HG02588 (cell line): ENCODE data around the gene HNRNPUL1.
A peak's percentile ranks its signal among the peaks of the same experiment; 100 is the strongest.
"Not testable (repeated sequence)": the region's sequence is repeated elsewhere in the genome, so short reads cannot be mapped to it uniquely, and the experiment has no call there.

ENCODE experiments used
- ATAC-seq: cut with Tn5 transposase; IDR thresholded peaks from one replicate; pipeline ENCODE4 v1.9.1; 2021; ENCODE audit warnings: mild to moderate bottlenecking, moderate library complexity; ENCODE audit not compliant: unreplicated experiment

HNRNPUL1 gene

GRCh38 chr19:41324231-41324702 lies 60.1 kb downstream of the HNRNPUL1 start:
- ATAC-seq: no peak

DNA sequence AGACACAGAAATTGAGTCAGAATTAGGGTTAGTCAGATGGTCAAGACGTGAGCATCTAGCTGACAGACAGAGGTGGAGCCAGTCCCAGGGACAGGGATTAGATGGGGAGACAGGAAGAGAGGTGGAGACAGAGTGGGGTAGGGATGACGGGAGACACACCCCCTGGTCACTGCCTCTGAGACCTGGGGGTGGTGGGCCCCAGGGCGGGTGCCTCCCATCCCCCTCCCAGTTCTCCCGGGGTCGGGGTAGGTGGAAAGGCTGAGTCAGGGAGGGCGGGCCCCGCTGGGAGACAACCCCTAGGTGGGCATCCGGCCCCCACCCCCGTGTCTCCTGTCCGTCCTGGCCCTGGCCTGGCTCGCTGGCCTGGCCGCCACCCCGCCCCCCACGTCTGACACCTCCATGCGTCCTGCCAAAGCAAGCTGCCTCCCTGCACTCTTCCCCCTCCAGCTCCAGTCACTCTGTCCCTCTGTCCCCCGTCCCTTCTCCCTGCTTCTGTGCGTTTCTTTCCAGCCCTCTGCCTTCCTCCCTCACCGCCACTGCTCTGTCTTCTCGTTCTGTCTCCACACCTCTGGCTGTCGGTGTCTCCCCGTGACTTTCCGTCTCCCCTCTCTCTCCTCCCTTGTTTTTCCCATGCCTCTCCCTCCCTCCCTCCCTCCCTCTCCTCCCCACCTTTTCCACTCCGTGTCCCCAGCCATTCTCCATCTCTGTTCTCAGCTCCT lies 60.9 kb downstream of the HNRNPUL1 start:
- ATAC-seq: no peak

DNA sequence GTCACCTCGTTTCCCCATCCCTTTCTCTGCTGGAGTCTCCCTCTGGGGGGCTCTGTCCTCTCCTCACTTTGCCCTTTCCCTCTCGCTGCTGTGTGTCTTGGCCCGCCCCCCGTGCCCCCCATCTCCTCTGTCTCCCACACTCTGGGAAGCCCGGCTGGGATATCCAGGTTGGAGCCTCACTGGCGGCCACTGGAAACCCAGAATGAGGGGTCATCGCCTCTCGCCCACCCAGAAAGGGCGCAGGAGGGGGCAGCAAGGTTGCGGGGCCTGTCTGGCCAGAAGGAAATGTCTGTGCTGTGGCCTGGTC lies 61.4 kb downstream of the HNRNPUL1 start:
- ATAC-seq: no peak

DNA sequence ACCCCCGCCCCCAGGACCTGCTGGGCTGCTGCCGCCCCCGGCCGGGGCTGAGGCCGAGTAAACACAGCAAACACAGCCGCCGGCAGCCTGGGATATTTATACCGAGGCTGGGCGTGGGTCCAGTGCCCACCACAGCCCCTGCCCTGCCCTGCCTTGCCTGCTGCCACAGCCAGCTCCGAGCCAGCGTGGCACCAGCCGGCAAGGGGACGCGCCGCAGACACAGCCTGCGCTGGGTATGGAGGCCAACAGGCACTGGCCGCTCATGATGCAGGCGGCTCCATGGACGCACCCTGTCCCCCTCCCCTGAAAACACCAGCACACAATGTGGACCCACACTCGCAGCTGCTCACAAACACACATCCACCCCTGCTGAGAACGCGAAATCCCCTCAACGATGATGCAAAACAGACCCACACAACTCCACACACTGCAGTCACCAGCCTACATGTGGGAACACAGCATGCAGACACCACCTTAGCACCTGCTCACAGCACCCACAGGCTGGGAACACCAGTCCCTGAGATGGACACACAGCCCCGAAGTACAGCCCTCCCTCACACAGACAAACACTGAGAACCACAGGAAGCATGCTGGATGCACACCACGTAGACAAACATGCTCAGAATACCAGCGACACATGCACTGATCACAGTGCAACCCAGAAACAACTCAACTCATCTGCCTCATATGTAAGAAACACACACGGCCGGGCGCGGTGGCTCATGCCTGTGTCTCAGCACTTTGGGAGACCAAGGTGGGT lies 62.0 kb downstream of the HNRNPUL1 start:
- ATAC-seq: no peak

DNA sequence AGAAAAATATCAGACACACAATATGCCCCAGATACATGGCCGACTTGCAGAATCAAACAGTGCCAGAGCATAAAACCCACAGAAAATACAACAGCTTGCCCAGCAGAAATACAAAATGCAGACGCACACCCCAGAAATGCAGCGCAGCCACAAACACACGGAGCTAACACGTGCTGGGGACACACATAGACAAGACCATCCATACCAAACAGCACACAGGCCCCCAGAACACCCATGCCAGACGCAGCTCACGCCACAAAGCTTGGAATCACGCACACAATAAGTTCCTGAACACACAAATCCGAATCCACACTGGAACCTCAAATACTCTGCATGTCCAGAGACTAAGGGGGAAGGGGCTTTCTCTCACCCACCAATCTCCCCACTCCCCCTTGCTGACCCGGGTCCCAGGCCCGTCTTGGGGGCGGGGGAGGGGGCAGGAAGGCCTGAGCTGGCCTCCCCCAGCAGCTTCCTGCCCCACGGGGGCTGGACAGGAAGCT lies 63.0 kb downstream of the HNRNPUL1 start:
- no peak for ATAC-seq

DNA sequence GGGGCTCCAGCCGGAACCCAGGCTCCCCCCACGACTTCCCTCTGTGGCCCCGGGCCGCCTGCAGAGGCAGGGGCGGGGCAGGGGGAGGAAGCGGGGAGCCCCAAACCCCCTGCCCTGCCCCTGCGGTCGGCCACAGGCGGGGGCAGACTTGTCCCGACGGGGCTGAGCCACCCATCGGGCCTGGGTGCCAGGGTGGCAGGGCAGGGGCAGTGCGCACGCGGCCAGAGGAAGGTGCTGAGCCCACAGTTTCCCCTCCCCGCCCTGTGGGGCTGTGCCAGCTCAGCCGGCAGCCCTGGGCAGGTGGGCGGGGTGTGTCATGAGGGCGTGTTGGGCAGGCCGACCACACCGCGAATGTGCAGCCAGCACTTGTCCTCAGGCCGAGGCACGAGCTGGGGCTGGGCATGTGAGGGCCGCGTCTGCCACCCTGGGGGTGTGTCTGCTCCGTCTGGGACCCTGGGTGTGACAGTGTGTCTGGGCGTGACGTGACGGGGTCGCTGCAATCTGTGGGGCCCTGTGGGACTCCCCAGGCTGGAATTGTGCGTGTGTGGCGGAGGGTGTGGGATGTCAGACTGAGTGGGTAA lies 63.5 kb downstream of the HNRNPUL1 start:
- ATAC-seq: peak; percentile 58

- ATAC-seq: peak; percentile 20
These were observed 64.1 kb downstream of the HNRNPUL1 start for GRCh38 chr19:41328157-41328841.

DNA sequence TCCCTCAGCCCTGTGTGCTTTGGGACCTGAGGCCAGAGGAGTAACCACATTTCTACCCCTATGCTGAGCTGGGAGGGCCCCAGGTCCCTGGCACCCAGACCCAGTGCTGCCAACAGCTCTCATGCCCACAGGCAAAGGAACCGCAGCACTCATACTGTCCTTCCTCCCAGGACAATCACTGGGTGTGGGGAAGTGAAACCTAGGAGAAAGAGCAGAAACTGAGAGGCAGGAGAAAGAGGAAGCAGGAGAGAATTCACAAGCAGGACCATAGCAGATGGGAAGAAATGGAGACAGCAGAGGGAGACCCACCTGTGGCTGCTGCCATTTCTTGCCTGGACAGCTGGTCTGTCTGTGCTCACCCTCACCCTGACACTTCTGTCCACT lies 64.7 kb downstream of the HNRNPUL1 start:
- no peak for ATAC-seq

DNA sequence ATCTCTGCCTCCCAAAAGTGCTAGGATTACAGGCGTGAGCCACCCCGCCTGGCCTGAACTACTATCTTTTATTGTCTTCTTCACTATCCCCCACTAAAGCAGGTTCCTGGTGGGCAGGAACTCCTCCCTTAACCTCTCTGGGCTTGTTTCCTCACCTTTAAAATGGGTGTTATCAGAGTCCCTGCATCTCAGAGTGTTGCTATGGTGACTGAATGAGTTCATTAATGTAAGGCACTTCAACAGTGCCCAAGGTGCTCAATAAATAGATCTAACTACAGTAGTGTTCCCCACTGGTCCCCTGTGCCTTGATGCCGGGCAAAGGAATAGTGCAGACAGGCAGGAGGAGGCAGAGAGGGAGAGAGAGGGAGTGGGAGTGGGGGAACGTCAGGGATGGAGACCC lies 66.3 kb downstream of the HNRNPUL1 start:
- no peak for ATAC-seq

- no peak for ATAC-seq
These were observed 66.9 kb downstream of the HNRNPUL1 start for GRCh38 chr19:41330946-41331678.

DNA sequence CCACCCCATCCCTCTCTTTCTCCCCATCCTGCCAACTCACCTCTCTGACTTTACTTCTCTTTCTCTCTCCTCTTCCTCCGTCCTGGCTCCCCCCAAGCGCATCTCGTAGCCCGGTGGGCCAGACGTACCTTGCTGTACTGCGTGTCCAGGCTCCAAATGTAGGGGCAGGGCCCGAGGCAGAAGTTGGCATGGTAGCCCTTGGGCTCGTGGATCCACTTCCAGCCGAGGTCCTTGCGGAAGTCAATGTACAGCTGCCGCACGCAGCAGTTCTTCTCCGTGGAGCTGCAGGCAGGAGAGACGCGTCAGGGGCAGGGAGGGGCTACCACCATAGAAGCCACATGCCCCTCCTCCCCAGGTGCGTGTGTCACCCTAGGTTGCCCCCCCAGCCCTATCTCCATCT lies 67.8 kb downstream of the HNRNPUL1 start:
- ATAC-seq: no peak

DNA sequence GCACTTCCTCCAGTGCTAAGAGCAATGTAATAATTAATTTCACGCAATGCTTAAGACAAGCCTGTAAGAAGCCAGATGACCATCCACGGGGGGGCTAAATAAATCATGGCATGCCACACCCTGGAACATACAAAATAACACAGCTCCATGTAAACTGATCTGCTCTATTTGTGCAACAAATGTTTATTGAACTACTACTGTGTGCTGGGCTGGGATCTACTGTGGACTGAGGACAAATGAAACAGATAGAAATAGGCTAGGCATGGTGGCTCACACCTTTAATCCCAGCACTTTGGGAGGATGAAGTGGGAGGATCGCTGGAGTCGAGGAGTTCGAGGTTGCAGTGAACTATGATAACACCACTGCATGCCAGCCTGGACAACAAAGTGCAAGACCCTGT lies 68.3 kb downstream of the HNRNPUL1 start:
- no peak for ATAC-seq

DNA sequence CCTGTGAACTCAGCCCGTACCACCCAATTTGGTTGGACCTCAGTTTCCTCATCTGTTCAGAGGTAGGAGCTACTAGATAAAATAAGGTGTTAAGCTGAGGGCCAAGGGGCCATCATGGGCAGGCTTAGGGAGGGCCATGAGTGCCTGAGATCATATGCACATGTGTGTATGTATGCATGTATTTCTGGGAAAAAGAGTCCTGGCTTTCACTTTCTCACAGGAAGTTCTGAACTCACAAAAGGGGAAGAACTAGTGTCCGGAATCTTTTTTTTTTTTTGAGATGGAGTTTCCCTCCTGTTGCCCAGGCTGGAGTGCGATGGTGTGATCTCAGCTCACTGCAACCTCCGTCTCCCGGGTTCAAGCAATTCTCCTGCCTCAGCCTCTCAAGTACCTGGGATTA lies 70.6 kb downstream of the HNRNPUL1 start:
- no peak for ATAC-seq

DNA sequence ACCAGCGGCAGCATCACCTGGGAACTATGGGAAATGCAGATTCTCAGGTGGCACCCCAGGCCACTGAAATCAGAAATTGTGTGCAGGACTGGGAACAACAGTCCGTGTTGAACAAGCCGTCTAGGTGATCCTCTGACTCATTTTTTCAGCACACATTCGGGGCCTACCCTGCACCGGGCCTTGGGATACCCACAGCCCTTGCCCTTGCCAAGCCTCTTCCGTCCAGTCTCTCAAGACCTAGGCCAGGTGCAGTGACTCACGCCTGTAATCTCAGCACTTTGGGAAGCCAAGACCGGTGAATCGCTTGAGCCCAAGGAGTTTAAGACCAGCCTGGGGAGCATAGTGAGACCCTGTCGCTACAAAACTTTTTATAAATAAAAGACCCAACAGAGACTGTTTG lies 71.3 kb downstream of the HNRNPUL1 start:
- no peak for ATAC-seq

DNA sequence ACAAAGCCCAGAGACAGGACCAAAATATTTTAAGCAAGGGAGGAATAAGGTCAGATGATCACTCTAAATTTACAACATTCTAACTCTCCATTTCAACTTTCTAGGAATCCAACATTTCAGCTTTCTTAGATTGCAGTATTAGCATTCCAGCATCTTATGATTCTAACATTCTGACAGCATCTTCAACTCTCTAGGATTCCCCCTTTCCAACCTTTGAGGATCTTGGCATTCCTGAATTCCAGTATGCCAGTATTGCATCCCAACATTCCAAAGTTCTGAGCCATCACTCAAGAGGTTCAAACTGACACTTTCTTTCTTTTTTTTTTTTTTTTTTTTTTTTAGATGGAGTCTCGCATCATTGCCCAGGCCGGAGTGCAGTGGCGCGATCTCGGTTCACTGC lies 75.8 kb downstream of the HNRNPUL1 start:
- ATAC-seq: no peak

DNA sequence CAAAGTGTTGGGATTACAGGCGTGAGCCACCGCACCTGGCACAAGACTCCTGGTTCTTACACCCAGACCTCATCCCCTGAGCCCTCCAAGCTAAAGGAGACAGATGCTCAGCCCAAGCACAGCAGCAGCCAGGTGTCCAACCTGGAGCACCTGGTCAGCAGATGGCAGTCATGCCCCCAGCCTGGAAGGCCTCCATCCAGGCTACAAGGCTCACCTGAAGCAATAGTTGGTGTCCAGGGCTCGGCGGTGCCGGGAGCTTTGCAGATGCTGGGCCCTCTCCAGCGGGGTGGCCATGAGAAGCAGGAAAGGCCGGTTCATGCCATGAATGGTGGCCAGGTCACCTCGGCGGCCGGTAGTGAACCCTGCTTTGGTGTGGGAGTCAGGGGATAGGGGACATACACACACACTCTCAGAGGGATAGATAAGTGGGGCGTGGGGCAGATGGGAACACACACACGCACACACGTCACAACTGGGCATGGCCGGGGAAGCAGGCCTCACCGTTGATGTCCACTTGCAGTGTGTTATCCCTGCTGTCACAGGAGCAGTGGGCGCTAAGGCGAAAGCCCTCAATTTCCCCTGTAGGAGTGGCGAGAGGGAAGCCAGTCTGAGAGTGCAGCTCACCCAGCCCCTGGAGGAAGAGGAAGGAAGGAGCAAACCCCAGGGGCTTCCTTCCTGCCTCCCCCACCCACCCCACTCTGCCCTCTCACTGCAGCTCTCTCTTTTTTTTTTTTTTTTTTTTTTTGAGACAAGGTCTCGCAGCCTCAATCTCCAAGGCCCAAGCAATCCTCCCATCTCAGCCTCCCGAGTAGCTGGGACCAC lies 77.7 kb downstream of the HNRNPUL1 start:
- no peak for ATAC-seq

DNA sequence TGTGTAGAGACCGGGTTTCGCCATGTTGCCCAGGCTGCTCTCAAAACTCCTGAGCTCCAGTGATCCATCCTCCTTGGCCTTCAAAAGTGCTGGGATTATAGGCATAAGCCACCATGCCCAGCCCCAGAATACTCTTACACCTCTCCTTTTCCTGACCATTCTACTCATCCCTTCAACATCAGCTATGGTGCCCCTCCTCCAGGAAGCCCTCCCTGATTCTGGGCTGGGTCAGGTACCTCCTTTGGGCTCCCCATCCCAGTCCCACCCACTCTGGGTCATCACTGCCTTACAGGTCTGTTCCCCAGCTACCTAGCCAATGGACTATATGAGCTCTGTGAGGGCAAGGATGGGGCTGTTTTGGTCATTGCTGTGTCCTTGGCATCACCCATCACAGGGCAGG lies 80.0 kb downstream of the HNRNPUL1 start:
- no peak for ATAC-seq

GRCh38 chr19:41346916-41347315 lies 82.7 kb downstream of the HNRNPUL1 start:
- ATAC-seq: not testable (repeated sequence)

DNA sequence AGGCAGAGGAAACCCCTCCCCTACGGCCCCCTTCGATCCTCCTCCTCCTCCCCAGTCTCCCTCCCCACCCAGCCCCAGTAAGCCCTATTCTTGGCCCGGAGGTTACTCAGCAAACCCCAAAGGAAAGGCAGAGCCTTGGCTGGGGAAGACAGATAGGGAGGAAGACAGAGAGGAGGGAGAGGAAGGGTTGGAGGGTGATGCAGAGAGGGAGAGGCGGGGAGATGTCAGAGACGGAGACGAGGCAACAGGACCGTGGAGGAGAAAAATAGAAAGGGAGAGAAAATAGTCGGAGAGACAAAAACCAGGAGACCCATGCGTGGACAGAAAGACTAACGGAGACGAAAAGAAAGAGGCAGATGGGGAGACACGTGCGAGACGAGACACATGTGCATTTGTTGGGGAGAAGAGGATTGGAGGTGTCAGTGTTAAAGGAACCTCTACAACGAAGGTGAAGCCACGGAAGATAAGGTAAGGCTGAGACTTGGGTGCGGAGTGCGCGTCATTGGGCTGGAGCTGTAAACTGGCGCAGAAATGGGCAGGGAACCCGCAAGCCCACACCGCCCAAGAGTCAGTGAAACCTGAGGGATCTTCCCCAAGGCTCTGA lies 86.7 kb downstream of the HNRNPUL1 start:
- ATAC-seq: no peak
